ENCODE measurements around the gene CD163L1. TPM values are rescaled to one million over a fixed set of nuclear protein-coding genes. Genes with fewer than 3 reads are reported as not detected.

The CD163L1 gene
- under 1 TPM; 0.24 to 0.37 TPM for total RNA-seq

DNA sequence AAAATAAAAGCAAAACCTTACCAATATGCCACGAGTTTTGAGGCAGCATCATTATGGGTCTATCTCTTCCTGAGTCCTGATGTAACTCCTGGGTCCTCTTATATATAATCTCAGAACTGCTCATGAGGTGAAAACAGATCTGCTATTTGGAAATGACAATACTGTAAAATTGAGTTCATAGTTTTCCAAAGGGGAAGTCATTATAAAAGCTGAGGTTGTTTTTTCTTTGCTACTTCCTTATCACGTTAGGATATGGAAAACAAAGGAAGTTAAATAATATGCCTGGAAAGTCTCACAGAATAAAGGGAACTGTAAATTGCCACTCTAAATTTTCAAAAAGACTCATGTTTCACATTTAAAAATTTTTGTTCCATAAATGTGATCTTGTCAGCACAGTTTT, at the start of gene CD163L1:
Gene CD163L1, minus strand, starts transcription at position 78 of the 400 bp plus-strand sequence. Its CDS starts 26 bp downstream, at position 52.
- Histone ChIP-seq H3K9me3 (peaks cover 0 to 6% of the 10 kb centered on the region in 2 donors), H3K27me3 (no peaks in the 10 kb centered on the region), H3K36me3 (no peaks in the 10 kb centered on the region), H3K4me1 (no peaks in the 10 kb centered on the region), H3K27ac (no peak within 1 kb of the TSS), H3K4me3 (no peak within 1 kb of the TSS)
- no peak for TF ChIP-seq CTCF (IDR thresholded peaks at IDR 0.05)
- no peak for DNase-seq (ENCODE audit: low spot score)

GRCh38 chr12:7493006-7493405, 49.1 kb upstream of the CD163L1 start:
- no peaks in the 10 kb centered on the region for H3K36me3 ChIP-seq
- no peak overlapping the region for H3K4me3 ChIP-seq
- no peak for DNase-seq (ENCODE audit: low spot score)
- H3K27me3 ChIP-seq, result no peaks in the 10 kb centered on the region
- no peaks in the 10 kb centered on the region for H3K9me3 ChIP-seq
- peak overlapping the region in 1 of 2 donors; percentile 12 for H3K27ac ChIP-seq
- H3K4me1 ChIP-seq, result no peaks in the 10 kb centered on the region
- no peak for TF ChIP-seq CTCF (IDR thresholded peaks at IDR 0.05)

DNA sequence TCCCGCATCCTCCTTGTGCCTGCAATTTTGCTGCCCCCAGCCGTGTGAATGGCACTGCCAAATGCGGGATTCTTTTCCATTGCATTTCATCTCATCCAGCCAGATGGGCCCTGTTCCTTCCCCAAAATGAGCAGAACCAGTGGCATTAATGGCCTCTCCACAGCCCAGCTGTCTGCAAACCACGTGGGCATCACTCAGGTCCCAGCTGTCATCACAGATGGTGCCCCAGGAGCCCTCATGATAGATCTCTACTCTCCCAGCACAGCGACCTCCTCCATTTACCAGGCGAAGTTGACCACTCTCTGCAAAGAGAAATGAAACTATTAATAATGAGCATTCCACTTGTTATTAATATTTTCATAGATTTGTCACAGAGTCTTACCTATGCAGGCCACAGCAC, 42.6 kb upstream of the CD163L1 start:
- Histone ChIP-seq H3K36me3 (no peaks in the 10 kb centered on the region), H3K27me3 (no peaks in the 10 kb centered on the region), H3K27ac (no peak overlapping the region), H3K9me3 (no peaks in the 10 kb centered on the region), H3K4me3 (no peak overlapping the region), H3K4me1 (no peaks in the 10 kb centered on the region)
- no peak for DNase-seq (ENCODE audit: low spot score)
- TF ChIP-seq CTCF (IDR thresholded peaks at IDR 0.05), result no peak

- no peaks in the 10 kb centered on the region for H3K36me3 ChIP-seq
- no peaks in the 10 kb centered on the region for H3K9me3 ChIP-seq
- H3K27me3 ChIP-seq, result no peaks in the 10 kb centered on the region
- TF ChIP-seq CTCF (IDR thresholded peaks at IDR 0.05), result no peak
- no peak overlapping the region for H3K4me3 ChIP-seq
- DNase-seq (ENCODE audit: low spot score), result no peak
- H3K27ac ChIP-seq, result no peak overlapping the region
- H3K4me1 ChIP-seq, result no peaks in the 10 kb centered on the region
Measured at GRCh38 chr12:7485095-7485494, 41.1 kb upstream of the CD163L1 start.

DNA sequence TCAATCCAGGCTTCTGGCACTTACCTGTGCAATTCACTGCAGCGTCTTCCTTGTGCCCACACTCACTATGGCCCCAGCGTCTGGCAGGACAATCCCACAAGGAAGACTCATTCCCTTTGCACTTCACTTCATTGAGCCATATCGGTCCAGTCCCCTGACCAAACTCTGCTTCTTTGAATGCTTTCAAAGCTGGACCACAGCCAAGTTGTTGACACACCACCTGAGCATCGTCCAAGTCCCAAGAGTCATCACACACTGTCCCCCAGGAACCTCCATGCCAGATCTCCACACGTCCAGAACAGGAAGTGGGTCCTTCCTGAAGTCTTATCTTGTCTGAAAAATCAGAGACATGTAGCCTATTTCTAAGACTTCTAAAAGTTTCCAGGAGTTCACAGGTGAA, 39.4 kb upstream of the CD163L1 start:
- Histone ChIP-seq H3K27me3 (no peaks in the 10 kb centered on the region), H3K36me3 (no peaks in the 10 kb centered on the region), H3K4me1 (no peaks in the 10 kb centered on the region), H3K27ac (no peak overlapping the region), H3K4me3 (no peak overlapping the region), H3K9me3 (no peaks in the 10 kb centered on the region)
- no peak for DNase-seq (ENCODE audit: low spot score)
- no peak for TF ChIP-seq CTCF (IDR thresholded peaks at IDR 0.05)

GRCh38 chr12:7479771-7480170, 35.8 kb upstream of the CD163L1 start:
- TF ChIP-seq CTCF (IDR thresholded peaks at IDR 0.05), result no peak
- Histone ChIP-seq H3K27me3 (no peaks in the 10 kb centered on the region), H3K36me3 (no peaks in the 10 kb centered on the region), H3K9me3 (no peaks in the 10 kb centered on the region), H3K27ac (no peak overlapping the region), H3K4me3 (no peak overlapping the region), H3K4me1 (no peaks in the 10 kb centered on the region)
- DNase-seq (ENCODE audit: low spot score), result no peak
